MM.1S (cell line): ENCODE data around the gene ADGRL3.

Experiments used
- EZH2 ChIP-seq: fragments of 300-600 bp; sonication (generic); optimal IDR thresholded peaks from 2 replicates; pipeline ENCODE3; 2017; ENCODE audit warnings: low read depth, mild to moderate bottlenecking, antibody characterized with exemption, low read length, mixed read lengths
- TF ChIP-seq, protein P1 (sequence below): fragments of 300-600 bp; sonication (generic); IDR thresholded peaks from 2 replicates; pipeline ENCODE4 v1.5.1; 2016; ENCODE audit warnings: antibody characterized with exemption, low read length, mixed read lengths

DNA sequence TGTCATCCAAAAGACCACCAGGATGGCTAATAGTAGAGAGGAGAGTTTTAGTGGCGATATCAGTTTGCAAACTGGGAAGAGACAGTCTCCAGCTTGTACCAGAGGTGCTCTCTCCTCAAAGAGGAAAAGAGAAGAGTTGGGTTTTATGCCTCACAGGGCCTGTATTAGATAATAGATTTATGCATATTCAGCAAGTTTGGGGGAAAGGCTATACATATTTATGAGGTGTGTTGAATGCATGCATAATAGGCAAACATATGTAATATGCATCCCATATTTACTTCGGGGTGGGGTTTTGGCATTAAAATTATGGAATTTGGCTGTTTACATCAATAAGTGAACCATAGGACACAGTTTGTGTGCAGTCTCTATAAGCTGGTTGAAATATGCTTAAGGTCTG is 22.8 kb upstream of the ADGRL3 start:
- TF ChIP-seq, protein P1, sequence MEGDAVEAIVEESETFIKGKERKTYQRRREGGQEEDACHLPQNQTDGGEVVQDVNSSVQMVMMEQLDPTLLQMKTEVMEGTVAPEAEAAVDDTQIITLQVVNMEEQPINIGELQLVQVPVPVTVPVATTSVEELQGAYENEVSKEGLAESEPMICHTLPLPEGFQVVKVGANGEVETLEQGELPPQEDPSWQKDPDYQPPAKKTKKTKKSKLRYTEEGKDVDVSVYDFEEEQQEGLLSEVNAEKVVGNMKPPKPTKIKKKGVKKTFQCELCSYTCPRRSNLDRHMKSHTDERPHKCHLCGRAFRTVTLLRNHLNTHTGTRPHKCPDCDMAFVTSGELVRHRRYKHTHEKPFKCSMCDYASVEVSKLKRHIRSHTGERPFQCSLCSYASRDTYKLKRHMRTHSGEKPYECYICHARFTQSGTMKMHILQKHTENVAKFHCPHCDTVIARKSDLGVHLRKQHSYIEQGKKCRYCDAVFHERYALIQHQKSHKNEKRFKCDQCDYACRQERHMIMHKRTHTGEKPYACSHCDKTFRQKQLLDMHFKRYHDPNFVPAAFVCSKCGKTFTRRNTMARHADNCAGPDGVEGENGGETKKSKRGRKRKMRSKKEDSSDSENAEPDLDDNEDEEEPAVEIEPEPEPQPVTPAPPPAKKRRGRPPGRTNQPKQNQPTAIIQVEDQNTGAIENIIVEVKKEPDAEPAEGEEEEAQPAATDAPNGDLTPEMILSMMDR, result no peak
- no peak for TF ChIP-seq EZH2
